HG03378 (cell line): ENCODE data around the gene ZFPM1.
"Not testable (repeated sequence)": the region's sequence is repeated elsewhere in the genome, so short reads cannot be mapped to it uniquely, and the experiment has no call there.

Experiments used
- ATAC-seq: cut with Tn5 transposase; IDR thresholded peaks from one replicate; pipeline ENCODE4 v1.9.1; 2021; ENCODE audit warnings: mild to moderate bottlenecking, moderate library complexity; ENCODE audit not compliant: unreplicated experiment

The ZFPM1 gene

GRCh38 chr16:88510091-88510994 is 57.3 kb downstream of the ZFPM1 start:
- ATAC-seq = no peak

- ATAC-seq = no peak
Measured at GRCh38 chr16:88511060-88511459, 58.0 kb downstream of the ZFPM1 start.

GRCh38 chr16:88511906-88512305 is 58.8 kb downstream of the ZFPM1 start:
- no peak for ATAC-seq

GRCh38 chr16:88512728-88513696 is 59.9 kb downstream of the ZFPM1 start:
- no peak for ATAC-seq

GRCh38 chr16:88514070-88514469 is 61.0 kb downstream of the ZFPM1 start:
- ATAC-seq = no peak

GRCh38 chr16:88514526-88515232 is 61.6 kb downstream of the ZFPM1 start:
- no peak for ATAC-seq

- no peak for ATAC-seq
Measured at GRCh38 chr16:88515371-88515770, 62.3 kb downstream of the ZFPM1 start.

GRCh38 chr16:88515925-88516594 is 63.0 kb downstream of the ZFPM1 start:
- no peak for ATAC-seq

GRCh38 chr16:88516601-88517061 is 63.6 kb downstream of the ZFPM1 start:
- no peak for ATAC-seq

- ATAC-seq = not testable (repeated sequence)
Measured at GRCh38 chr16:88517208-88517774, 64.2 kb downstream of the ZFPM1 start.

- not testable (repeated sequence) for ATAC-seq
Measured at GRCh38 chr16:88518411-88519111, 65.5 kb downstream of the ZFPM1 start.

- ATAC-seq = no peak
Measured at GRCh38 chr16:88519240-88519639, 66.2 kb downstream of the ZFPM1 start.

- no peak for ATAC-seq
Measured at GRCh38 chr16:88519938-88520653, 67.0 kb downstream of the ZFPM1 start.

GRCh38 chr16:88521674-88522073 is 68.6 kb downstream of the ZFPM1 start:
- no peak for ATAC-seq

- no peak for ATAC-seq
Measured at GRCh38 chr16:88522276-88522949, 69.3 kb downstream of the ZFPM1 start.

- no peak for ATAC-seq
Measured at GRCh38 chr16:88523309-88524161, 70.5 kb downstream of the ZFPM1 start.

- ATAC-seq = no peak
Measured at GRCh38 chr16:88524274-88524972, 71.3 kb downstream of the ZFPM1 start.
